Activated T-helper 1 cell treated with anti-CD3 and anti-CD28 coated beads, Interleukin-12 subunit alpha, Interleukin-12 subunit beta, Interleukin-2, Interleukin-4 antibody, amounts not matched to agents 30 ng/mL and 10 ng/mL and 1 ng/mL, durations not matched to agents 14 hours and 24 hours and 36 hours (primary cell): ENCODE measurements around the gene RAP1GDS1. TPM values are rescaled to one million over a fixed set of nuclear protein-coding genes. Genes with fewer than 3 reads are reported as not detected.
"Not testable (repeated sequence)": the region's sequence is repeated elsewhere in the genome, so short reads cannot be mapped to it uniquely, and the experiment has no call there.

Experiments
- DNase-seq: peaks from one replicate; pipeline ENCODE4 v3.0.0; 2021; ENCODE audit warnings: low spot score
- H3K27ac Mint-ChIP-seq: one replicate; pipeline ENCODE4 v1.8.0; 2021; ENCODE audit warnings: mild to moderate bottlenecking, mixed read lengths
- H3K27me3 Mint-ChIP-seq: one replicate; pipeline ENCODE4 v1.8.0; 2022; ENCODE audit warnings: mild to moderate bottlenecking, moderate library complexity, mixed read lengths; ENCODE audit not compliant: insufficient read depth
- H3K36me3 Mint-ChIP-seq: one replicate; pipeline ENCODE4 v1.8.0; 2021; ENCODE audit warnings: low read depth, mixed read lengths
- H3K4me1 Mint-ChIP-seq: one replicate; pipeline ENCODE4 v1.8.0; 2021; ENCODE audit warnings: low read depth, mixed read lengths
- H3K4me3 Mint-ChIP-seq: one replicate; pipeline ENCODE4 v1.8.0; 2021; ENCODE audit warnings: mild to moderate bottlenecking, moderate library complexity, mixed read lengths
- H3K9me3 Mint-ChIP-seq: one replicate; pipeline ENCODE4 v1.8.0; 2021; ENCODE audit warnings: mixed read lengths
- intact Hi-C: fragments of 100-400 bp; cut with micrococcal nuclease; formaldehyde crosslinking; loops from one replicate; pipeline ENCODE4 v1.15.1; 2024
- total RNA-seq: library from RNA; stranded (reverse); gene quantifications from 2 replicates; pipeline ENCODE4 v1.2.3, GENCODE V29; 2022

Gene RAP1GDS1
- total RNA-seq, 1 donor from 2014 or later: 53.0 TPM

DNA sequence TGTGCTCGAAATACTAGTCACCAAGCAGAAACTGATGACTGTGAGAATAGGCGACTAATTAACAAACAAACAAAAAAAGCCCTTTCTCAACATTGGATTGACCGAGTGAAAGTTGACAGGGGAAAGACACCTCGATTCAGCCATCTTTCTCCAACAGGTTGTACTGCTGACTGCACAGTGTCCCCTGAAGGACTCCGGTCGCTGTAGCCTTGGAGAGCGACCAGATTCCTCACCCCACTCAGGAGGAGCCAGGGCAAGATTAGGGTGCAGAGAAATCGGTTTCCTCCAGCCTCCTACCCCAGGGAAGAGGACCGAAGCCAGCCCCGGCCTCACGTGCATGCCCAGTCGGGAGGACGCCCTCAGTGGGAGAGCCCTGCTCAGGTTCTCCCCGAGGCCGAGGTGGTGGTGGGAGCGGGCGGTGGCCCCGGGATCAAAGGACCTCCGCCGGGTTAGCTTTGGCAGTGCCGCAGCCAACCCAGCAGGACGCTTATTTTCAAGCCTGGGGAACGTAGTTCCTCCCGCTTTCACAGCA, 1.1 kb upstream of the RAP1GDS1 start:
- no peaks in the 10 kb centered on the region for H3K27me3 Mint-ChIP-seq
- H3K27ac Mint-ChIP-seq: peak overlapping the region; percentile 97
- peaks cover 11% of the 10 kb centered on the region for H3K36me3 Mint-ChIP-seq
- H3K4me3 Mint-ChIP-seq: peak overlapping the region; percentile 96
- intact Hi-C loops: loop anchor here (1.0 to 10.0 kb wide), 12 partner anchors 117 to 1835 kb away; partner anchors contain the start of genes ADH5, DAPP1, DNAJB14 and STPG2
- H3K9me3 Mint-ChIP-seq: no peaks in the 10 kb centered on the region
- no peak for DNase-seq
- H3K4me1 Mint-ChIP-seq: peaks cover 49% of the 10 kb centered on the region

- Mint-ChIP-seq H3K27me3 (no peaks in the 10 kb centered on the region), H3K4me1 (peaks cover 55% of the 10 kb centered on the region)
- intact Hi-C loops: loop anchor here (1.0 to 10.0 kb wide), 14 partner anchors 10 to 1833 kb away; partner anchors contain the start of genes DAPP1, DNAJB14 and METAP1
These were observed 464 bp downstream of the RAP1GDS1 start for GRCh38 chr4:98261405-98262291.

GRCh38 chr4:98262431-98262830, 1.2 kb downstream of the RAP1GDS1 start:
- peaks cover 55% of the 10 kb centered on the region for H3K4me1 Mint-ChIP-seq
- DNase-seq: no peak
- no peaks in the 10 kb centered on the region for H3K27me3 Mint-ChIP-seq
- peak overlapping the region; percentile 97 for H3K27ac Mint-ChIP-seq
- peaks cover 6% of the 10 kb centered on the region for H3K9me3 Mint-ChIP-seq
- intact Hi-C loops: loop anchor here (1.0 to 10.0 kb wide), 9 partner anchors 9 to 1832 kb away; partner anchors contain the start of genes DAPP1 and DNAJB14
- H3K4me3 Mint-ChIP-seq: peak overlapping the region; percentile 98
- peaks cover 15% of the 10 kb centered on the region for H3K36me3 Mint-ChIP-seq

More at GRCh38 chr4:98261405-98262291, 464 bp downstream of the RAP1GDS1 start:
- no peak for DNase-seq
- Mint-ChIP-seq H3K27ac (peak overlapping the region; percentile 97), H3K9me3 (no peaks in the 10 kb centered on the region), H3K4me3 (peak overlapping the region; percentile 98), H3K36me3 (peaks cover 11% of the 10 kb centered on the region)

DNA sequence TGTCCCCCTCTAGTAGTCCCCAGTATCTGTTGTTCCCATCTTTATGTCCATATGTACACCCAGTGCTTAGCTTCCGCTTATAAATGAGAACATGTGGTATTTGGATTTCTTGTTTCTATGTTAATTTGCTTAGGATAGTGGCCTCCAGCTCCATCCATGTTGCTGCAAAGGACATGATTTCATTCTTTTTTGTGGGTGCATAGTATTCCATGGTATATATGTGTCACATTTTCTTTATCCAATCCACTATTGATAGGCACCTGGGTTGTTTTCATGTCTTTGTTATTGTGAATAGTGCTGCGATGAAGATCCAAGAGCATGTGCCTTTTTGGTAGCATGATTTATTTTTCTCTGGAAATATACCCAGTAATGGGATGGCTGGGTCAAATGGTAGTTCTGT, 6.3 kb downstream of the RAP1GDS1 start:
- peaks cover 34% of the 10 kb centered on the region for H3K36me3 Mint-ChIP-seq
- peaks cover 45% of the 10 kb centered on the region for H3K4me1 Mint-ChIP-seq
- no peak overlapping the region for H3K4me3 Mint-ChIP-seq
- no peaks in the 10 kb centered on the region for H3K27me3 Mint-ChIP-seq
- intact Hi-C loops: loop anchor here (10.0 kb wide), 2 partner anchors 1677 to 1827 kb away; partner anchors contain the start of gene DNAJB14
- peaks cover 10% of the 10 kb centered on the region for H3K9me3 Mint-ChIP-seq
- no peak for DNase-seq
- H3K27ac Mint-ChIP-seq: no peak overlapping the region

DNA sequence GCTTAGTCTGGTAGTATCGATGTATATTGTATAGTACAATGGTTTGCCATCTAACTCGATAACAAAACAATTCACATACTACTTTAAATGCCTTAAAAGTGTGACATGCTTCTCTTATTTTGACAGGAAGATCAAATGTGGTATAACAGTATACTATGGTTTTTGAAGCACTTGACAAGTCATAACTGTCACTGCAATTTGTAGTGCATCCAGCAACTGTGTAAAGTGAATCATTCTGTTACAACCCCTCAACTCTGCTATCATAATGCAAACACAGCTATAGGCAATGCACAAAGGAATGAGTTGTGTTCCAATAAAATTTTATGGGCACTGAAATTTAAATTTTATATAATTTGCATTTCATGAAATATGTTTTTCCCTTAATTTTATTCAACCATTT, 14.0 kb downstream of the RAP1GDS1 start:
- peaks cover 20% of the 10 kb centered on the region for H3K4me1 Mint-ChIP-seq
- no peaks in the 10 kb centered on the region for H3K27me3 Mint-ChIP-seq
- intact Hi-C loops: loop anchor here (1.0 kb wide), 1 partner anchor 13 kb away; no protein-coding TSS in a partner anchor
- no peak overlapping the region for H3K27ac Mint-ChIP-seq
- no peak overlapping the region for H3K4me3 Mint-ChIP-seq
- no peak for DNase-seq
- H3K9me3 Mint-ChIP-seq: peaks cover 3% of the 10 kb centered on the region
- H3K36me3 Mint-ChIP-seq: peaks cover 28% of the 10 kb centered on the region

GRCh38 chr4:98283219-98284189, 22.3 kb downstream of the RAP1GDS1 start:
- Mint-ChIP-seq H3K36me3 (peaks cover 18% of the 10 kb centered on the region), H3K27ac (no peak overlapping the region), H3K9me3 (no peaks in the 10 kb centered on the region), H3K27me3 (no peaks in the 10 kb centered on the region), H3K4me1 (peaks cover 30% of the 10 kb centered on the region), H3K4me3 (no peak overlapping the region)
- intact Hi-C loops: no loop called here
- DNase-seq: no peak

GRCh38 chr4:98284640-98285046, 23.5 kb downstream of the RAP1GDS1 start:
- DNase-seq: no peak
- Mint-ChIP-seq H3K27me3 (no peaks in the 10 kb centered on the region), H3K36me3 (peaks cover 20% of the 10 kb centered on the region), H3K4me3 (no peak overlapping the region), H3K9me3 (no peaks in the 10 kb centered on the region), H3K27ac (no peak overlapping the region), H3K4me1 (peaks cover 42% of the 10 kb centered on the region)
- intact Hi-C loops: loop anchor here (5.0 kb wide), 1 partner anchor 123 kb away; no protein-coding TSS in a partner anchor

GRCh38 chr4:98285676-98286075, 24.5 kb downstream of the RAP1GDS1 start:
- no peak for DNase-seq
- Mint-ChIP-seq H3K9me3 (no peaks in the 10 kb centered on the region), H3K36me3 (peaks cover 17% of the 10 kb centered on the region), H3K4me3 (no peak overlapping the region), H3K27ac (no peak overlapping the region), H3K4me1 (peaks cover 49% of the 10 kb centered on the region), H3K27me3 (no peaks in the 10 kb centered on the region)
- intact Hi-C loops: loop anchor here (5.0 kb wide), 1 partner anchor 122 kb away; no protein-coding TSS in a partner anchor

DNA sequence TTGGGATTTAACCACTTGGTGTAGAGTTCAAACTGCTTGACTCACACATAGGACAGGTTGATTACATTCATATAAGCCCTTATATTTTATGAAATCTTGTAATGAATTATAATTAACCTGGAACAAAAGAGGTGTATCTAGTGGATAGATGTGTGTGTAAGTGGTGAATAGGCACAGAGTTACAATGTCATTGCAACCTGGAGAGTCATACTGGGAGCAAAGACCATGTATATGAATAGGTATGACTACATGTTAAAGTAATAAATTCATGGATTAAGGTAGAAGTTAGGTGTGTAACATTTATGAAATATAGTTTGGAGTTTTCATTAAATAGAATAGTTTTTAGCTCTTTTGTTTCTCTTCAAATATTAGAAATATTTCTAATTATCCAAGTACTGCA, 26.1 kb downstream of the RAP1GDS1 start:
- no peak overlapping the region for H3K4me3 Mint-ChIP-seq
- intact Hi-C loops: loop anchor here (5.0 kb wide), 1 partner anchor 120 kb away; no protein-coding TSS in a partner anchor
- H3K9me3 Mint-ChIP-seq: no peaks in the 10 kb centered on the region
- no peak overlapping the region for H3K27ac Mint-ChIP-seq
- H3K27me3 Mint-ChIP-seq: no peaks in the 10 kb centered on the region
- H3K36me3 Mint-ChIP-seq: peaks cover 16% of the 10 kb centered on the region
- DNase-seq: no peak
- peaks cover 52% of the 10 kb centered on the region for H3K4me1 Mint-ChIP-seq

DNA sequence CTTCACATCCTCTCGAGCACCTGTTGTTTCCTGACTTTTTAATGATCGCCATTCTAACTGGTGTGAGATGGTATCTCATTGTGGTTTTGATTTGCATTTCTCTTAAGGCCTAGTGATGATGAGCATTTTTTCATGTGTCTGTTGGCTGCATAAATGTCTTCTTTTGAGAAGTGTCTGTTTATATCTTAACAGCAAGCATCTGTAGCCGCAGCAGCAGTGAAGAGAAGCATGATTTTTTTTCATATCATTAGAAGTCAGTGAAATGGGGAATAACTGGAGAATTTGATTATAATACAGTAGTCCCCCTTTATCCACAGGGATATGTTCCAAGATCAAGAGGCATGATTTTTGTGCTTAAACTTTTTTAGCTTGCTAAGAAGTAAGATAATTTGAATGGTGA, 27.5 kb downstream of the RAP1GDS1 start:
- Mint-ChIP-seq H3K4me1 (peaks cover 46% of the 10 kb centered on the region), H3K4me3 (peak overlapping the region; percentile 46), H3K36me3 (peaks cover 17% of the 10 kb centered on the region), H3K27ac (peak overlapping the region; percentile 44)
- not testable (repeated sequence) for DNase-seq, H3K9me3 Mint-ChIP-seq, H3K27me3 Mint-ChIP-seq
- intact Hi-C loops: loop anchor here (1.0 to 5.0 kb wide), 2 partner anchors 119 to 707 kb away; partner anchors contain the start of gene METAP1

DNA sequence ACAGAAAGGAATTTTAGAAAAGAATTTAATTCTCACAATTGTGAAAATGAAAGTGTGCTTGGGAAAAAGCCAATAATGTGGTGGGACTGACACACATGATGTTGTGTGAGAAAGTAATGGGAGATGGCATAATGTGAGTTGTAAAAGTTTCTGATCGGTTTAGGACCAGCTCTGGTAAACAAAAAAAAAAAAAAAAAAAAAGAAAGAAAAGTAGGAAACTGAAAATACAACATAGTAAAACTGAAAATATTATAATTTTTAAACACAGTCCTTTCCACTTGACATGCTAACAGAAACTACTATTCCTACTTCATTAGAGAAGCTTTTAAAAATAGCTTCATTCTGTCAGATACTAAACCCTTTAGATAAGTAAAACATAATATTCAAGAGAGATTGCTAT, 28.2 kb downstream of the RAP1GDS1 start:
- intact Hi-C loops: loop anchor here (1.0 to 5.0 kb wide), 2 partner anchors 118 to 706 kb away; partner anchors contain the start of gene METAP1
- Mint-ChIP-seq H3K36me3 (peaks cover 20% of the 10 kb centered on the region), H3K27me3 (no peaks in the 10 kb centered on the region), H3K9me3 (no peaks in the 10 kb centered on the region), H3K4me1 (peaks cover 43% of the 10 kb centered on the region), H3K4me3 (no peak overlapping the region), H3K27ac (peak overlapping the region; percentile 67)
- no peak for DNase-seq

GRCh38 chr4:98290511-98290910, 29.3 kb downstream of the RAP1GDS1 start:
- Mint-ChIP-seq H3K4me1 (peaks cover 39% of the 10 kb centered on the region), H3K36me3 (peaks cover 23% of the 10 kb centered on the region), H3K27me3 (no peaks in the 10 kb centered on the region), H3K9me3 (no peaks in the 10 kb centered on the region), H3K27ac (no peak overlapping the region), H3K4me3 (no peak overlapping the region)
- DNase-seq: no peak
- intact Hi-C loops: no loop called here
